Measurements from ENCODE around the gene CFAP47. TPM values are rescaled to one million over a fixed set of nuclear protein-coding genes. Genes with fewer than 3 reads are reported as not detected.

Gene CFAP47
- total RNA-seq, 1 donor from 2014 or later, result not detected

GRCh38 chrX:36241397-36241796 lies 321.9 kb downstream of the CFAP47 start:
- no peak for FAIRE-seq
- no peaks in the 10 kb centered on the region for H3K79me2 ChIP-seq (ENCODE audit: insufficient read depth, low read length)
- H3K4me3 ChIP-seq (ENCODE audit: insufficient read depth, low read depth, low read length), result no peak overlapping the region
- no peaks in the 10 kb centered on the region for H3K36me3 ChIP-seq (ENCODE audit: insufficient read depth, low read length)
- no peak for TF ChIP-seq EZH2 (IDR thresholded peaks at IDR 0.05; ENCODE audit: insufficient read depth, low read length)
- TF ChIP-seq, protein P1, sequence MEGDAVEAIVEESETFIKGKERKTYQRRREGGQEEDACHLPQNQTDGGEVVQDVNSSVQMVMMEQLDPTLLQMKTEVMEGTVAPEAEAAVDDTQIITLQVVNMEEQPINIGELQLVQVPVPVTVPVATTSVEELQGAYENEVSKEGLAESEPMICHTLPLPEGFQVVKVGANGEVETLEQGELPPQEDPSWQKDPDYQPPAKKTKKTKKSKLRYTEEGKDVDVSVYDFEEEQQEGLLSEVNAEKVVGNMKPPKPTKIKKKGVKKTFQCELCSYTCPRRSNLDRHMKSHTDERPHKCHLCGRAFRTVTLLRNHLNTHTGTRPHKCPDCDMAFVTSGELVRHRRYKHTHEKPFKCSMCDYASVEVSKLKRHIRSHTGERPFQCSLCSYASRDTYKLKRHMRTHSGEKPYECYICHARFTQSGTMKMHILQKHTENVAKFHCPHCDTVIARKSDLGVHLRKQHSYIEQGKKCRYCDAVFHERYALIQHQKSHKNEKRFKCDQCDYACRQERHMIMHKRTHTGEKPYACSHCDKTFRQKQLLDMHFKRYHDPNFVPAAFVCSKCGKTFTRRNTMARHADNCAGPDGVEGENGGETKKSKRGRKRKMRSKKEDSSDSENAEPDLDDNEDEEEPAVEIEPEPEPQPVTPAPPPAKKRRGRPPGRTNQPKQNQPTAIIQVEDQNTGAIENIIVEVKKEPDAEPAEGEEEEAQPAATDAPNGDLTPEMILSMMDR (IDR thresholded peaks at IDR 0.05; ENCODE audit: insufficient read depth, low read depth, low read length), result no peak
- Mint-ChIP-seq H3K27ac (ENCODE audit: unreplicated experiment) (no peak overlapping the region), H3K4me3 (ENCODE audit: unreplicated experiment) (no peak overlapping the region), H3K4me1 (ENCODE audit: low read depth, unreplicated experiment) (no peaks in the 10 kb centered on the region), H3K9me3 (ENCODE audit: unreplicated experiment) (no peaks in the 10 kb centered on the region), H3K36me3 (ENCODE audit: low read depth, unreplicated experiment) (no peaks in the 10 kb centered on the region), H3K27me3 (ENCODE audit: low read depth, unreplicated experiment) (no peaks in the 10 kb centered on the region)
- H4K20me1 ChIP-seq (ENCODE audit: insufficient read depth, low read length), result no peaks in the 10 kb centered on the region
- H3K9ac ChIP-seq (ENCODE audit: low read length), result no peak overlapping the region
- H3K27me3 ChIP-seq (ENCODE audit: insufficient read depth, low read length), result no peaks in the 10 kb centered on the region
- no peak overlapping the region for H3K27ac ChIP-seq (ENCODE audit: low read depth, low read length)
- no peaks in the 10 kb centered on the region for H3K9me3 ChIP-seq (ENCODE audit: insufficient read depth, low read depth, low read length)
- no peak overlapping the region for H3K4me2 ChIP-seq (ENCODE audit: low read length)
- H2AFZ ChIP-seq (ENCODE audit: low read depth, low read length), result no peak overlapping the region
- no peaks in the 10 kb centered on the region for H3K4me1 ChIP-seq (ENCODE audit: insufficient read depth, low read length)
- no peak for DNase-seq (ENCODE audit: low read depth)

DNA sequence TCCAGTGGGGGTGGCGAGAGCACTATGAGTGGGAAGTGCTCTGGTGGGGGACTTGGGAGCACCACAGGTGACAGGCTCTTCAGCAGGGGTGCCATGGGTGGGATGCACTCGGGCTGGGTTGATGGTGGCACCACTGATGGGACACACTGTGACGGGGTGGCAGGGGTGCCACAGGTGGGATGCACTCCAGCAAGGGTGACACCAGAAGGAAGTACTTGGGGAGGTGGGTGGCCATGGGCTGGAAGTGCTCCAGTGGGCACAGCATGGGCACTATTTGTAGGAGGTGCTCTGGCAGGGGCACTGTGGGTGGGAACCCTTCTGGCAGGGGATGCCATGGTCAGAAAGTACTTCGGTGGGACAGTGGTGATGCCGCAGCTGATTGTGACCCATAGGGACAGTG lies 346.6 kb downstream of the CFAP47 start:
- H3K9ac ChIP-seq (ENCODE audit: low read length), result no peak overlapping the region
- TF ChIP-seq, protein P1 (IDR thresholded peaks at IDR 0.05; ENCODE audit: insufficient read depth, low read depth, low read length), result no peak
- no peak for TF ChIP-seq EZH2 (IDR thresholded peaks at IDR 0.05; ENCODE audit: insufficient read depth, low read length)
- no peaks in the 10 kb centered on the region for H3K9me3 ChIP-seq (ENCODE audit: insufficient read depth, low read depth, low read length)
- no peak overlapping the region for H2AFZ ChIP-seq (ENCODE audit: low read depth, low read length)
- no peak overlapping the region for H3K4me3 ChIP-seq (ENCODE audit: insufficient read depth, low read depth, low read length)
- H3K27me3 ChIP-seq (ENCODE audit: insufficient read depth, low read length), result no peaks in the 10 kb centered on the region
- H3K36me3 Mint-ChIP-seq (ENCODE audit: low read depth, unreplicated experiment), result no peaks in the 10 kb centered on the region
- no peaks in the 10 kb centered on the region for H4K20me1 ChIP-seq (ENCODE audit: insufficient read depth, low read length)
- no peak overlapping the region for H3K4me3 Mint-ChIP-seq (ENCODE audit: unreplicated experiment)
- H3K9me3 Mint-ChIP-seq (ENCODE audit: unreplicated experiment), result no peaks in the 10 kb centered on the region
- no peak overlapping the region for H3K4me2 ChIP-seq (ENCODE audit: low read length)
- no peak for DNase-seq (ENCODE audit: low read depth)
- FAIRE-seq, result no peak
- H3K4me1 ChIP-seq (ENCODE audit: insufficient read depth, low read length), result no peaks in the 10 kb centered on the region
- H3K27ac ChIP-seq (ENCODE audit: low read depth, low read length), result no peak overlapping the region
- no peaks in the 10 kb centered on the region for H3K79me2 ChIP-seq (ENCODE audit: insufficient read depth, low read length)
- H3K27ac Mint-ChIP-seq (ENCODE audit: unreplicated experiment), result no peak overlapping the region
- no peaks in the 10 kb centered on the region for H3K36me3 ChIP-seq (ENCODE audit: insufficient read depth, low read length)
- H3K4me1 Mint-ChIP-seq (ENCODE audit: low read depth, unreplicated experiment), result no peaks in the 10 kb centered on the region
- no peaks in the 10 kb centered on the region for H3K27me3 Mint-ChIP-seq (ENCODE audit: low read depth, unreplicated experiment)

- Histone ChIP-seq H3K9ac (ENCODE audit: low read length) (no peak overlapping the region), H3K4me3 (ENCODE audit: insufficient read depth, low read depth, low read length) (no peak overlapping the region), H3K4me2 (ENCODE audit: low read length) (no peak overlapping the region), H2AFZ (ENCODE audit: low read depth, low read length) (no peak overlapping the region), H3K79me2 (ENCODE audit: insufficient read depth, low read length) (no peaks in the 10 kb centered on the region), H3K9me3 (ENCODE audit: insufficient read depth, low read depth, low read length) (no peaks in the 10 kb centered on the region), H3K4me1 (ENCODE audit: insufficient read depth, low read length) (no peaks in the 10 kb centered on the region), H4K20me1 (ENCODE audit: insufficient read depth, low read length) (no peaks in the 10 kb centered on the region), H3K27me3 (ENCODE audit: insufficient read depth, low read length) (no peaks in the 10 kb centered on the region), H3K27ac (ENCODE audit: low read depth, low read length) (no peak overlapping the region), H3K36me3 (ENCODE audit: insufficient read depth, low read length) (no peaks in the 10 kb centered on the region)
- TF ChIP-seq EZH2 (IDR thresholded peaks at IDR 0.05; ENCODE audit: insufficient read depth, low read length), result no peak
- TF ChIP-seq, protein P1 (IDR thresholded peaks at IDR 0.05; ENCODE audit: insufficient read depth, low read depth, low read length), result no peak
- H3K9me3 Mint-ChIP-seq (ENCODE audit: unreplicated experiment), result no peaks in the 10 kb centered on the region
- H3K27me3 Mint-ChIP-seq (ENCODE audit: low read depth, unreplicated experiment), result no peaks in the 10 kb centered on the region
- no peaks in the 10 kb centered on the region for H3K4me1 Mint-ChIP-seq (ENCODE audit: low read depth, unreplicated experiment)
- no peak overlapping the region for H3K27ac Mint-ChIP-seq (ENCODE audit: unreplicated experiment)
- no peaks in the 10 kb centered on the region for H3K36me3 Mint-ChIP-seq (ENCODE audit: low read depth, unreplicated experiment)
- DNase-seq (ENCODE audit: low read depth), result no peak
- peak; percentile 99 for FAIRE-seq
- no peak overlapping the region for H3K4me3 Mint-ChIP-seq (ENCODE audit: unreplicated experiment)
Measured at GRCh38 chrX:36310136-36310535, 390.6 kb downstream of the CFAP47 start.

All from astrocyte (in vitro differentiated cells and primary cell).